K562 (cell line): ENCODE measurements around the gene LY6G6F. TPM values are rescaled to one million over a fixed set of nuclear protein-coding genes. Genes with fewer than 3 reads are reported as not detected.

ENCODE experiments used
- CBX3 ChIP-seq, 2 experiments: IDR thresholded peaks; 1 replicate in 1 of 2; 2 replicates in 1 of 2; pipeline ENCODE4 v1.6.1; 2012; ENCODE audit warnings: inconsistent platforms in 2 of 2, low read length in 2 of 2, borderline replicate concordance in 1 of 2, control low read depth in 1 of 2
- DDX20 ChIP-seq: fragments of 450-650 bp; IDR thresholded peaks from 2 replicates; pipeline ENCODE4 v1.6.1; 2016; ENCODE audit warnings: missing genetic modification characterization, low read depth, mild to moderate bottlenecking, missing compliant biosample characterization, moderate library complexity
- E2F3 ChIP-seq: fragments of 250-450 bp; sonication (Bioruptor Pico); IDR thresholded peaks from 2 replicates; pipeline ENCODE4 v1.4.0; 2020; ENCODE audit warnings: mild to moderate bottlenecking
- EP300 ChIP-seq: IDR thresholded peaks from 2 replicates; pipeline ENCODE4 v1.6.1; 2012; ENCODE audit warnings: low read length, improper control_type of control experiment
- KLF13 ChIP-seq: fragments of 450-650 bp; IDR thresholded peaks from 2 replicates; pipeline ENCODE4 v1.6.1; 2016; ENCODE audit warnings: missing genetic modification characterization, low read depth, mild to moderate bottlenecking, missing compliant biosample characterization, moderate library complexity, borderline replicate concordance
- LEF1 ChIP-seq: fragments of 450-650 bp; IDR thresholded peaks from 2 replicates; pipeline ENCODE4 v1.6.1; 2016; ENCODE audit warnings: mild to moderate bottlenecking
- PPARD ChIP-seq: fragments of 250-450 bp; sonication (Bioruptor Pico); IDR thresholded peaks from 2 replicates; pipeline ENCODE4 v1.8.0; 2022; ENCODE audit warnings: inconsistent platforms, mild to moderate bottlenecking, moderate library complexity
- RHOXF2B ChIP-seq: fragments of 250-450 bp; sonication (Bioruptor Pico); conservative IDR thresholded peaks from 2 replicates; pipeline ENCODE4 v1.5.1; 2021
- SAFB2 ChIP-seq: fragments of 200-400 bp; formaldehyde crosslinking; IDR thresholded peaks from 2 replicates; pipeline ENCODE4 v1.6.1; 2018; ENCODE audit warnings: borderline replicate concordance, low read length, low read depth, moderate library complexity; ENCODE audit not compliant: severe bottlenecking
- SIX5 ChIP-seq, 2 experiments: IDR thresholded peaks; 2 replicates each; pipeline ENCODE4 v1.6.1; 2011; ENCODE audit warnings: low read length in 2 of 2, borderline replicate concordance in 1 of 2, low read depth in 1 of 2, mild to moderate bottlenecking in 1 of 2, moderate library complexity in 1 of 2; ENCODE audit not compliant: insufficient read depth in 1 of 2
- TAF1 ChIP-seq: IDR thresholded peaks from 2 replicates; pipeline ENCODE4 v1.6.1; 2011; ENCODE audit warnings: mild to moderate bottlenecking, low read length, moderate library complexity; ENCODE audit not compliant: insufficient read depth, control insufficient read depth, severe bottlenecking; ENCODE audit errors: extremely low read depth
- ZBTB17 ChIP-seq: fragments of 450-650 bp; formaldehyde crosslinking; IDR thresholded peaks from 2 replicates; pipeline ENCODE4 v1.4.0; 2020; ENCODE audit warnings: mild to moderate bottlenecking
- ZNF121 ChIP-seq: sonication (generic); formaldehyde crosslinking; conservative IDR thresholded peaks from 2 replicates; pipeline ENCODE4 v1.8.0; 2022; ENCODE audit warnings: missing genetic modification reagents
- ZNF165 ChIP-seq: fragments of 250-450 bp; sonication (Bioruptor Pico); IDR thresholded peaks from 2 replicates; pipeline ENCODE4 v1.4.0; 2020; ENCODE audit warnings: borderline replicate concordance
- ZNF408 ChIP-seq: fragments of 250-450 bp; sonication (Bioruptor Pico); IDR thresholded peaks from 2 replicates; pipeline ENCODE4 v1.4.0; 2020; ENCODE audit warnings: low read depth, mild to moderate bottlenecking, moderate library complexity
- ZNF785 ChIP-seq: fragments of 250-450 bp; sonication (Bioruptor Pico); IDR thresholded peaks from 2 replicates; pipeline ENCODE4 v1.4.0; 2020; ENCODE audit warnings: mild to moderate bottlenecking
- polyA plus RNA-seq, 8 experiments: library from polyadenylated mRNA; depleted of rRNA in 4 of 8; stranded (reverse) in 5 of 8; unstranded in 3 of 8; fragments of >200 nt; fragmentation: Nextera tagmentation in 2 of 8; fragmentation: Illumina TruSeq in 1 of 8; extraction: Ambion mirVana in 2 of 8; extraction: Trizol in 1 of 8; gene quantifications; 2 replicates each; pipeline versions ENCODE4 v1.2.1 to v1.2.3, GENCODE V29; 2011 to 2014; ENCODE audit warnings: inconsistent platforms in 1 of 8, missing spikeins in 1 of 8
- total RNA-seq, 7 experiments: library from RNA; depleted of rRNA in 6 of 7; stranded (reverse); fragments of >200 nt in 6 of 7; fragmentation: Illumina TruSeq in 2 of 7; extraction: Trizol in 2 of 7; gene quantifications; 2 replicates each; pipeline versions ENCODE4 v1.2.1 to v1.2.3, GENCODE V29; 2011 to 2021; ENCODE audit warnings: low replicate concordance in 1 of 7
- TF ChIP-seq, protein P1 (sequence below): fragments of 450-650 bp; IDR thresholded peaks from 2 replicates; pipeline ENCODE4 v1.6.1; 2016; ENCODE audit warnings: mild to moderate bottlenecking, moderate library complexity

Gene LY6G6F
- total and polyA plus RNA-seq, 9 of the 15 experiments (the other 6 are each of a cell fraction or from before 2014, with no cell fraction given), result 0.14 to 0.50 (median 0.28) TPM; not detected in 2

DNA sequence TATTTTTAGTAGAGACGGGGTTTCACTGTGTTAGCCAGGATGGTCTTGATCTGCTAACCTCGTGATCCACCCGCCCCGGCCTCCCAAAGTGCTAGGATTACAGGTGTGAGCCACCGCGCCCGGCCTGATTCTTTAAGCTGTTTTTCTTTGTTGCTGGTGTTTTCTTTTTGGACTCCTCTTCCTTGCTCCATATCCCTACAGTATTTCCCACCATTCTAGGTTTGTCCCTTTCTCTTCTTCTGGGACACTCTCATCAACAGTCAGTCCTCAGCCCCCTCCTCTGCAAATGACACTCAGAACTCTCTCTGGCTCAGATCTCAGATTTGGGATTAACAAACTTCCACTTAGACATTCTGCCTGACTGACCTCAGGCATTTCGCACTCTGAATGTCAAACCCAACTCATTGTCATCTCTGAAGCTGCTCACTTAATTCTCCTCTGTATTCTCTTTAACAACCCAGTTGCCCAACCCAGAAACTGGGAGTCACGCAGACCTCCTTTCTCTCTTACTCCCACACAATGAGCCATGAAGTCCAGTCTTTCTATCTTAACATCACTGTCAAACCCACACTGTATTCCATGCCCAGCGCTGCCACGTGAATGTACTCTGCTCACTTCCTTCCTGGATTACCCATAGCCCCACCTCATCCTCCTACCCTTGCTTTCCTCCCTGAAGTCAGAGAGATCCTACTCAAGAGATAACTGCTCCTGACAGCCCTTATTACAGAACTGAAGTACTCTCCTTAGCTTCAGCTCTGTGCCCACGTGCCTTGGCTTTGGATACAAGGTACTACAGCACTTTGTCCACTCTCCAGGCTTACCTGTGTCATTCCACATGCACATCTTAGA lies 19.1 kb downstream of the LY6G6F start (continued):
- TF ChIP-seq CBX3 (IDR thresholded peaks at IDR 0.05; ENCODE audit: borderline replicate concordance in 1 of 2, low read length in 2 of 2) (no peak), ZNF408 (CRISPR knock-in tag) (no peak), E2F3 (CRISPR knock-in tag) (peak; percentile 74; the same call in 1 of the 2 replicates), KLF13 (tag) (no peak), SAFB2 (no peak), ZNF121 (CRISPR knock-in tag) (no peak), LEF1 (peak; percentile 64), PPARD (CRISPR knock-in tag) (no peak), TAF1 (no peak), DDX20 (no peak), SIX5 (IDR thresholded peaks at IDR 0.05; ENCODE audit: borderline replicate concordance in 1 of 2, insufficient read depth in 1 of 2, low read depth in 1 of 2, low read length in 2 of 2) (no peak), ZNF785 (CRISPR knock-in tag) (no peak), ZBTB17 (CRISPR knock-in tag) (peak; percentile 73; the same call in 1 of the 2 replicates), EP300 (no peak), RHOXF2B (CRISPR knock-in tag) (0 out of 2 replicates have a peak, but pooled peaks have one; percentile 58), ZNF165 (CRISPR knock-in tag) (0 out of 2 replicates have a peak, but pooled peaks have one; percentile 84)
- TF ChIP-seq, protein P1, sequence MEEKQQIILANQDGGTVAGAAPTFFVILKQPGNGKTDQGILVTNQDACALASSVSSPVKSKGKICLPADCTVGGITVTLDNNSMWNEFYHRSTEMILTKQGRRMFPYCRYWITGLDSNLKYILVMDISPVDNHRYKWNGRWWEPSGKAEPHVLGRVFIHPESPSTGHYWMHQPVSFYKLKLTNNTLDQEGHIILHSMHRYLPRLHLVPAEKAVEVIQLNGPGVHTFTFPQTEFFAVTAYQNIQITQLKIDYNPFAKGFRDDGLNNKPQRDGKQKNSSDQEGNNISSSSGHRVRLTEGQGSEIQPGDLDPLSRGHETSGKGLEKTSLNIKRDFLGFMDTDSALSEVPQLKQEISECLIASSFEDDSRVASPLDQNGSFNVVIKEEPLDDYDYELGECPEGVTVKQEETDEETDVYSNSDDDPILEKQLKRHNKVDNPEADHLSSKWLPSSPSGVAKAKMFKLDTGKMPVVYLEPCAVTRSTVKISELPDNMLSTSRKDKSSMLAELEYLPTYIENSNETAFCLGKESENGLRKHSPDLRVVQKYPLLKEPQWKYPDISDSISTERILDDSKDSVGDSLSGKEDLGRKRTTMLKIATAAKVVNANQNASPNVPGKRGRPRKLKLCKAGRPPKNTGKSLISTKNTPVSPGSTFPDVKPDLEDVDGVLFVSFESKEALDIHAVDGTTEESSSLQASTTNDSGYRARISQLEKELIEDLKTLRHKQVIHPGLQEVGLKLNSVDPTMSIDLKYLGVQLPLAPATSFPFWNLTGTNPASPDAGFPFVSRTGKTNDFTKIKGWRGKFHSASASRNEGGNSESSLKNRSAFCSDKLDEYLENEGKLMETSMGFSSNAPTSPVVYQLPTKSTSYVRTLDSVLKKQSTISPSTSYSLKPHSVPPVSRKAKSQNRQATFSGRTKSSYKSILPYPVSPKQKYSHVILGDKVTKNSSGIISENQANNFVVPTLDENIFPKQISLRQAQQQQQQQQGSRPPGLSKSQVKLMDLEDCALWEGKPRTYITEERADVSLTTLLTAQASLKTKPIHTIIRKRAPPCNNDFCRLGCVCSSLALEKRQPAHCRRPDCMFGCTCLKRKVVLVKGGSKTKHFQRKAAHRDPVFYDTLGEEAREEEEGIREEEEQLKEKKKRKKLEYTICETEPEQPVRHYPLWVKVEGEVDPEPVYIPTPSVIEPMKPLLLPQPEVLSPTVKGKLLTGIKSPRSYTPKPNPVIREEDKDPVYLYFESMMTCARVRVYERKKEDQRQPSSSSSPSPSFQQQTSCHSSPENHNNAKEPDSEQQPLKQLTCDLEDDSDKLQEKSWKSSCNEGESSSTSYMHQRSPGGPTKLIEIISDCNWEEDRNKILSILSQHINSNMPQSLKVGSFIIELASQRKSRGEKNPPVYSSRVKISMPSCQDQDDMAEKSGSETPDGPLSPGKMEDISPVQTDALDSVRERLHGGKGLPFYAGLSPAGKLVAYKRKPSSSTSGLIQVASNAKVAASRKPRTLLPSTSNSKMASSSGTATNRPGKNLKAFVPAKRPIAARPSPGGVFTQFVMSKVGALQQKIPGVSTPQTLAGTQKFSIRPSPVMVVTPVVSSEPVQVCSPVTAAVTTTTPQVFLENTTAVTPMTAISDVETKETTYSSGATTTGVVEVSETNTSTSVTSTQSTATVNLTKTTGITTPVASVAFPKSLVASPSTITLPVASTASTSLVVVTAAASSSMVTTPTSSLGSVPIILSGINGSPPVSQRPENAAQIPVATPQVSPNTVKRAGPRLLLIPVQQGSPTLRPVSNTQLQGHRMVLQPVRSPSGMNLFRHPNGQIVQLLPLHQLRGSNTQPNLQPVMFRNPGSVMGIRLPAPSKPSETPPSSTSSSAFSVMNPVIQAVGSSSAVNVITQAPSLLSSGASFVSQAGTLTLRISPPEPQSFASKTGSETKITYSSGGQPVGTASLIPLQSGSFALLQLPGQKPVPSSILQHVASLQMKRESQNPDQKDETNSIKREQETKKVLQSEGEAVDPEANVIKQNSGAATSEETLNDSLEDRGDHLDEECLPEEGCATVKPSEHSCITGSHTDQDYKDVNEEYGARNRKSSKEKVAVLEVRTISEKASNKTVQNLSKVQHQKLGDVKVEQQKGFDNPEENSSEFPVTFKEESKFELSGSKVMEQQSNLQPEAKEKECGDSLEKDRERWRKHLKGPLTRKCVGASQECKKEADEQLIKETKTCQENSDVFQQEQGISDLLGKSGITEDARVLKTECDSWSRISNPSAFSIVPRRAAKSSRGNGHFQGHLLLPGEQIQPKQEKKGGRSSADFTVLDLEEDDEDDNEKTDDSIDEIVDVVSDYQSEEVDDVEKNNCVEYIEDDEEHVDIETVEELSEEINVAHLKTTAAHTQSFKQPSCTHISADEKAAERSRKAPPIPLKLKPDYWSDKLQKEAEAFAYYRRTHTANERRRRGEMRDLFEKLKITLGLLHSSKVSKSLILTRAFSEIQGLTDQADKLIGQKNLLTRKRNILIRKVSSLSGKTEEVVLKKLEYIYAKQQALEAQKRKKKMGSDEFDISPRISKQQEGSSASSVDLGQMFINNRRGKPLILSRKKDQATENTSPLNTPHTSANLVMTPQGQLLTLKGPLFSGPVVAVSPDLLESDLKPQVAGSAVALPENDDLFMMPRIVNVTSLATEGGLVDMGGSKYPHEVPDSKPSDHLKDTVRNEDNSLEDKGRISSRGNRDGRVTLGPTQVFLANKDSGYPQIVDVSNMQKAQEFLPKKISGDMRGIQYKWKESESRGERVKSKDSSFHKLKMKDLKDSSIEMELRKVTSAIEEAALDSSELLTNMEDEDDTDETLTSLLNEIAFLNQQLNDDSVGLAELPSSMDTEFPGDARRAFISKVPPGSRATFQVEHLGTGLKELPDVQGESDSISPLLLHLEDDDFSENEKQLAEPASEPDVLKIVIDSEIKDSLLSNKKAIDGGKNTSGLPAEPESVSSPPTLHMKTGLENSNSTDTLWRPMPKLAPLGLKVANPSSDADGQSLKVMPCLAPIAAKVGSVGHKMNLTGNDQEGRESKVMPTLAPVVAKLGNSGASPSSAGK, result no peak
